H1 (cell line): Measurements from ENCODE around the gene PPP1R3E. TPM values are rescaled to one million over a fixed set of nuclear protein-coding genes. Genes with fewer than 3 reads are reported as not detected.

ENCODE experiments used
- ASH2L ChIP-seq: fragments of 200-600, 300-600 bp; sonication (generic); IDR thresholded peaks from one replicate; pipeline ENCODE4 v1.7.1; 2017; ENCODE audit warnings: low read length
- BACH1 ChIP-seq: IDR thresholded peaks from 2 replicates; pipeline ENCODE4 v1.6.1; 2012; ENCODE audit warnings: low read length, improper control_type of control experiment
- CHD1 ChIP-seq: IDR thresholded peaks from 2 replicates; pipeline ENCODE4 v1.6.1; 2012; ENCODE audit warnings: low read depth, low read length, improper control_type of control experiment
- CREB1 ChIP-seq: IDR thresholded peaks from 2 replicates; pipeline ENCODE4 v1.6.1; 2012; ENCODE audit warnings: inconsistent platforms
- EGR1 ChIP-seq: IDR thresholded peaks from 2 replicates; pipeline ENCODE4 v1.6.1; 2011; ENCODE audit warnings: low read depth, low read length, borderline replicate concordance
- EP300 ChIP-seq, 2 experiments: IDR thresholded peaks; 1 replicate in 1 of 2; 2 replicates in 1 of 2; pipeline ENCODE4 v1.6.1; 2011 to 2012; ENCODE audit warnings: low read depth in 2 of 2, low read length in 2 of 2, mild to moderate bottlenecking in 2 of 2, borderline replicate concordance in 1 of 2, inconsistent platforms in 1 of 2, moderate library complexity in 1 of 2
- GABPA ChIP-seq: IDR thresholded peaks from 2 replicates; pipeline ENCODE4 v1.6.1; 2011; ENCODE audit warnings: mild to moderate bottlenecking, low read length, moderate library complexity, borderline replicate concordance; ENCODE audit not compliant: insufficient read depth
- GTF2F1 ChIP-seq: IDR thresholded peaks from 2 replicates; pipeline ENCODE4 v1.6.1; 2012; ENCODE audit warnings: low read depth, low read length, improper control_type of control experiment, borderline replicate concordance
- HDAC2 ChIP-seq, 2 experiments: fragments of 300-600 bp in 1 of 2; sonication (generic) in 1 of 2; IDR thresholded peaks; 2 replicates each; pipeline ENCODE4 v1.6.1; 2011 to 2012; ENCODE audit warnings: low read depth in 2 of 2, low read length in 2 of 2, mild to moderate bottlenecking in 2 of 2, moderate library complexity in 2 of 2, borderline replicate concordance in 1 of 2, inconsistent platforms in 1 of 2
- HDAC6 ChIP-seq: IDR thresholded peaks from one replicate; pipeline ENCODE4 v1.7.1; 2012; ENCODE audit warnings: low read depth, mild to moderate bottlenecking, inconsistent platforms, low read length, moderate library complexity
- KDM4A ChIP-seq: IDR thresholded peaks from one replicate; pipeline ENCODE4 v1.7.1; 2012; ENCODE audit warnings: low read depth, mild to moderate bottlenecking, moderate library complexity, low read length, inconsistent platforms; ENCODE audit not compliant: severe bottlenecking
- NANOG ChIP-seq: IDR thresholded peaks from 2 replicates; pipeline ENCODE4 v1.6.1; 2011; ENCODE audit warnings: low read length, low read depth, mild to moderate bottlenecking, inconsistent platforms; ENCODE audit not compliant: insufficient read depth, poor library complexity, severe bottlenecking
- POLR2A ChIP-seq, 2 experiments: IDR thresholded peaks; 1 replicate in 1 of 2; 2 replicates in 1 of 2; pipeline ENCODE4 v1.6.1; 2011; ENCODE audit warnings: low read depth in 2 of 2, low read length in 2 of 2, mild to moderate bottlenecking in 2 of 2; ENCODE audit errors: control extremely low read depth in 1 of 2
- POU5F1 ChIP-seq: IDR thresholded peaks from 2 replicates; pipeline ENCODE4 v1.6.1; 2011; ENCODE audit warnings: low read depth, mild to moderate bottlenecking, low read length, moderate library complexity
- RAD21 ChIP-seq, 2 experiments: IDR thresholded peaks in 1 of 2; conservative IDR thresholded peaks in 1 of 2; 2 replicates each; pipeline ENCODE4 v1.6.1; 2011; ENCODE audit warnings: low read depth in 2 of 2, low read length in 2 of 2, improper control_type of control experiment in 1 of 2, inconsistent platforms in 1 of 2, mild to moderate bottlenecking in 1 of 2, moderate library complexity in 1 of 2
- RBBP5 ChIP-seq: IDR thresholded peaks from 2 replicates; pipeline ENCODE4 v1.7.1; 2012; ENCODE audit warnings: low read depth, mild to moderate bottlenecking, inconsistent platforms, low read length, moderate library complexity, borderline replicate concordance
- RNF2 ChIP-seq: fragments of 200-900, 300-1000 bp; sonication (generic); IDR thresholded peaks from 2 replicates; pipeline ENCODE4 v1.7.1; 2016; ENCODE audit warnings: borderline replicate concordance, low read depth, mild to moderate bottlenecking, antibody characterized with exemption, low read length; ENCODE audit not compliant: poor library complexity, severe bottlenecking; ENCODE audit errors: missing control alignments
- RXRA ChIP-seq: IDR thresholded peaks from 2 replicates; pipeline ENCODE4 v1.6.1; 2011; ENCODE audit warnings: low read depth, mild to moderate bottlenecking, low read length, moderate library complexity; ENCODE audit not compliant: insufficient read depth
- SUZ12 ChIP-seq: fragments of 200-600 bp; sonication (generic); IDR thresholded peaks from 2 replicates; pipeline ENCODE4 v1.6.1; 2012; ENCODE audit warnings: mild to moderate bottlenecking, inconsistent platforms, low read length, moderate library complexity, mixed read lengths
- TCF12 ChIP-seq: IDR thresholded peaks from 2 replicates; pipeline ENCODE4 v1.6.1; 2011; ENCODE audit warnings: low read depth, mild to moderate bottlenecking, low read length
- polyA plus RNA-seq, 7 experiments: library from polyadenylated mRNA; depleted of rRNA in 3 of 7; stranded (reverse) in 5 of 7; unstranded in 2 of 7; fragments of >200 nt in 5 of 7; fragments of 200-250 nt in 2 of 7; gene quantifications; 1 replicate in 5 of 7; 2 replicates in 1 of 7; 4 replicates in 1 of 7; pipeline versions ENCODE4 v1.2.1 to v1.2.3, GENCODE V29; 2011 to 2013; ENCODE audit warnings: missing spikeins in 2 of 7, mixed read lengths in 2 of 7
- total RNA-seq: library from RNA; stranded (reverse); fragmentation: NEBNext Ultra II Directional; extraction: Animal tissue kit (Norgen Biotek cat#: 25700); gene quantifications from 2 replicates; pipeline ENCODE4 v1.2.1, GENCODE V29; 2021
- TF ChIP-seq, protein P1 (sequence below): IDR thresholded peaks from 2 replicates; pipeline ENCODE4 v1.6.1; 2012; ENCODE audit warnings: inconsistent platforms
- TF ChIP-seq, protein P2 (sequence below): IDR thresholded peaks from 2 replicates; pipeline ENCODE4 v1.6.1; 2012; ENCODE audit warnings: inconsistent platforms

Gene PPP1R3E
- total and polyA plus RNA-seq, 2 of the 8 experiments (the other 6 are each of a cell fraction or from before 2014, with no cell fraction given): 4.4 to 4.7 TPM

DNA sequence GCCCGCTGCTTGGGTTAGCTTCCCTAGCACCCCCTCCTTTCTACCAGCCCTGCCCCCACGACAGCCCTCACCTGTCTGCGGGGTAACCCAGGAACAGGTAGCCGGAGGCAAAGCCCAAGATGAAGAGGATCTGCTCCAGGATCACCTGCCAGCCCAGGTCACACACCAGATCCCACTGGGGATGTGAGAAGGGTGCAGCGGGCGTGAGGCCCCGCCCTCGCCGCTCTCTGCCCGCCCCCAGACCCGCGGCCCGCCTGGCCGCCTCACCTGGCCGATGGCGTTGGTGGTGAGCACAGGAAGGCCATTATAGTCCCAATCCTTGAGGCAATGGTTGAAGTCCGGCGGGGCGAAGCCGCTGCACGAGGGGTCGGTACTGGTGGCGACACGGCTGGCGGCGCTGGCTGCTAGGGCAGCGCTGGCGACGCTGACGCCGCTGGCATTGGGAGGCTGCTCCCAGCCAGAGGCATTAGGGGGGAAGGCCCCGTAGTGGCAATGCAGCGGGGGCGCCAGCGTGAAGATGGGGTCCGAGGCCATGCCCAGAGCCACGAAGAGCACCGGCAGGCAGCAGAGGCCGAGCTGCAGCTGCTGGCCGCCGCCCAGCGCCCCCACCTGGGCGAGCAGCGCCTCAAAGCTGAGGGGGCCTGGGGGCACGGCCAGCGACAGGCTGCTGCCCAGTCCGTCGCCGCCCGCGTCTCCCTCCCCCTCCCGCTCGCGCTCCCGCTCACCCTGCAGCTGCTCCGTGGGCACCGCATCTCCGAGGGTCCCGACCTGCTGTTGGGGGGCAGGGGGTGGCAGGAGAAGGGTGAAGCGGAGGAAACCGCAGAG is 49.2 kb upstream of the PPP1R3E start (continued):
- no peak for TF ChIP-seq TCF12
- peak in 1 of 2 experiments; percentile 33; a peak in 2 of 4 replicates for TF ChIP-seq RAD21 (IDR thresholded peaks at IDR 0.05 in 1 of 2, conservative IDR thresholded peaks at IDR 0.05 in 1 of 2; ENCODE audit: low read depth in 2 of 2, low read length in 2 of 2)
- no peak for TF ChIP-seq POLR2A (IDR thresholded peaks at IDR 0.05; ENCODE audit: control extremely low read depth in 1 of 2, low read depth in 2 of 2, low read length in 2 of 2)
- no peak for TF ChIP-seq EGR1
- TF ChIP-seq EP300 (IDR thresholded peaks at IDR 0.05; ENCODE audit: borderline replicate concordance in 1 of 2, low read depth in 2 of 2, low read length in 2 of 2): no peak
- TF ChIP-seq, protein P1, sequence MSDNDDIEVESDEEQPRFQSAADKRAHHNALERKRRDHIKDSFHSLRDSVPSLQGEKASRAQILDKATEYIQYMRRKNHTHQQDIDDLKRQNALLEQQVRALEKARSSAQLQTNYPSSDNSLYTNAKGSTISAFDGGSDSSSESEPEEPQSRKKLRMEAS: peak; percentile 56
- TF ChIP-seq, protein P2, sequence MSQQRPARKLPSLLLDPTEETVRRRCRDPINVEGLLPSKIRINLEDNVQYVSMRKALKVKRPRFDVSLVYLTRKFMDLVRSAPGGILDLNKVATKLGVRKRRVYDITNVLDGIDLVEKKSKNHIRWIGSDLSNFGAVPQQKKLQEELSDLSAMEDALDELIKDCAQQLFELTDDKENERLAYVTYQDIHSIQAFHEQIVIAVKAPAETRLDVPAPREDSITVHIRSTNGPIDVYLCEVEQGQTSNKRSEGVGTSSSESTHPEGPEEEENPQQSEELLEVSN: peak; percentile 60
- no peak; a peak in 1 of 4 replicates for TF ChIP-seq HDAC2 (IDR thresholded peaks at IDR 0.05; ENCODE audit: borderline replicate concordance in 1 of 2, low read depth in 2 of 2, low read length in 2 of 2)
- TF ChIP-seq RXRA: no peak
- no peak for TF ChIP-seq RBBP5
- no peak for TF ChIP-seq GABPA
- peak; percentile 88 for TF ChIP-seq KDM4A
- TF ChIP-seq BACH1: no peak
- no peak for TF ChIP-seq NANOG
- TF ChIP-seq GTF2F1: no peak
- no peak for TF ChIP-seq RNF2
- TF ChIP-seq CREB1: 0 out of 2 replicates have a peak, but pooled peaks have one; percentile 21
- no peak for TF ChIP-seq CHD1
- TF ChIP-seq ASH2L: peak; percentile 81
- no peak for TF ChIP-seq SUZ12
- no peak for TF ChIP-seq HDAC6
- no peak for TF ChIP-seq POU5F1
